Measurements from ENCODE around the gene GREM2. TPM values are rescaled to one million over a fixed set of nuclear protein-coding genes. Genes with fewer than 3 reads are reported as not detected.

GREM2 gene
- total RNA-seq, 2 donors from 2014 or later: 7.8 to 10.9 TPM

DNA sequence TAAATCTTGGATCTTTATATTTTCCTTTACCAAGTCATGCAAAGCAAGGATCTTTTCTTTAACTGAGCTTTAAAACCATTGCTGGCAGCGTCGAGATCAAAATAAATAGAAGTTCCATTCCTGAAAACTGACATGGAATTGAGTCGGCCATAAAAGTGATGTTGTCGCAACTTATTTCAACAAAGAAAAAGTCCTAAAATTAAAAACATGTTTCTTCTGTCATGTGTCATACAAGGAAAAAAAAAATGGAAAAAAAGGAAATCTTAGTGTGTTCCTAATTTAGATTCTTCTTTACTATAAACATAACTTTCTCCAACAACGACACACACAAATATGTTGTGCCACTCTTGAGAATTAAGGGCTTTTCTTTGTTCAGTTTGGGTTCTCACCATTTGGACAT lies 34.9 kb downstream of the GREM2 start:
- Histone ChIP-seq H3K36me3 (ENCODE audit: control insufficient read depth, insufficient read depth, low read length) (peaks cover 40% of the 10 kb centered on the region), H3K9me3 (ENCODE audit: control insufficient read depth, low read length) (no peaks in the 10 kb centered on the region), H3K4me1 (ENCODE audit: control insufficient read depth, insufficient read depth, low read length) (peaks cover 7% of the 10 kb centered on the region), H3K27me3 (ENCODE audit: control insufficient read depth, insufficient read depth, low read length, poor library complexity, severe bottlenecking) (no peaks in the 10 kb centered on the region), H3K27ac (ENCODE audit: low read depth, low read length) (no peak overlapping the region), H3K9ac (ENCODE audit: extremely low read depth, low read length, poor library complexity, severe bottlenecking) (no peak overlapping the region), H3K4me3 (ENCODE audit: low read length) (no peak overlapping the region)
- Mint-ChIP-seq H3K9me3 (no peaks in the 10 kb centered on the region), H3K27ac (no peak overlapping the region), H3K36me3 (ENCODE audit: low read depth) (peaks cover 11% of the 10 kb centered on the region), H3K4me3 (no peak overlapping the region), H3K27me3 (ENCODE audit: insufficient read depth) (no peaks in the 10 kb centered on the region), H3K4me1 (peaks cover 19% of the 10 kb centered on the region)
- TF ChIP-seq CTCF (conservative IDR thresholded peaks at IDR 0.05): no peak
- 98 to 100% methylated on average over 1 to 5 of the region's 5 CpGs for WGBS, 2 experiments (ENCODE audit: insufficient coverage in 1 of 2, insufficient read length in 1 of 2)
- no peak for DNase-seq

GRCh38 chr1:240575981-240576662 lies 35.8 kb downstream of the GREM2 start:
- H3K4me3 ChIP-seq (ENCODE audit: low read length): no peak overlapping the region
- no peak for TF ChIP-seq CTCF (conservative IDR thresholded peaks at IDR 0.05)

DNA sequence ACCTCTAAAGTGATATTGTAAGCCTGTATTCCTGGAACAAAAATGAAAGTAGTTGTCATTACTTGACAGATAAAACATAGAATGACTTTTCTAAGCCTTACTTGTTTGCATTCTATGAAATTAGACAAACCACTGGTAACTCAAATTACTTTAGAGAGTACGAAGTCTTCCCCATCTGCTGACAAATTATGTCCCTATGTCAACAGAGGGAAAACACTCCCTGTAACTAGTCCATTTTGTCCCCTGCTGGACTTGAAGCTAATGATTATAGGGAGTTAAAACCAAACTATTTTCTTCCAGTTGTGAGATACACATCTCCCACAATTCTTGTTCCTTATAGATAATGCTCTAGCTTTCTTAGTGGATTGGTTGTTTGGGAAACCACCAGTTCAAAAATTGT lies 39.6 kb downstream of the GREM2 start:
- H3K9me3 ChIP-seq (ENCODE audit: control insufficient read depth, low read length): no peaks in the 10 kb centered on the region
- Mint-ChIP-seq H3K9me3 (no peaks in the 10 kb centered on the region), H3K36me3 (ENCODE audit: low read depth) (peaks cover 13% of the 10 kb centered on the region), H3K4me3 (no peak overlapping the region), H3K27ac (no peak overlapping the region), H3K4me1 (peaks cover 19% of the 10 kb centered on the region), H3K27me3 (ENCODE audit: insufficient read depth) (no peaks in the 10 kb centered on the region)
- no peak overlapping the region for H3K27ac ChIP-seq (ENCODE audit: low read depth, low read length)
- H3K9ac ChIP-seq (ENCODE audit: extremely low read depth, low read length, poor library complexity, severe bottlenecking): no peak overlapping the region
- H3K4me1 ChIP-seq (ENCODE audit: control insufficient read depth, insufficient read depth, low read length): peaks cover 7% of the 10 kb centered on the region
- no peak for DNase-seq
- no peak overlapping the region for H3K4me3 ChIP-seq (ENCODE audit: low read length)
- 95 to 100% methylated on average over 1 of the region's 1 CpG for WGBS, 2 experiments (ENCODE audit: insufficient coverage in 1 of 2, insufficient read length in 1 of 2)
- H3K27me3 ChIP-seq (ENCODE audit: control insufficient read depth, insufficient read depth, low read length, poor library complexity, severe bottlenecking): no peaks in the 10 kb centered on the region
- TF ChIP-seq CTCF (conservative IDR thresholded peaks at IDR 0.05): no peak
- peaks cover 35% of the 10 kb centered on the region for H3K36me3 ChIP-seq (ENCODE audit: control insufficient read depth, insufficient read depth, low read length)

More at GRCh38 chr1:240575981-240576662, 35.8 kb downstream of the GREM2 start:
- peaks cover 7% of the 10 kb centered on the region for H3K4me1 ChIP-seq (ENCODE audit: control insufficient read depth, insufficient read depth, low read length)
- WGBS, 2 experiments (ENCODE audit: insufficient coverage in 1 of 2, insufficient read length in 1 of 2): 90 to 100% methylated on average over 1 to 8 of the region's 9 CpGs
- H3K27ac ChIP-seq (ENCODE audit: low read depth, low read length): no peak overlapping the region
- DNase-seq: no peak
- no peak overlapping the region for H3K9ac ChIP-seq (ENCODE audit: extremely low read depth, low read length, poor library complexity, severe bottlenecking)
- no peak overlapping the region for H3K4me3 Mint-ChIP-seq
- peaks cover 46% of the 10 kb centered on the region for H3K36me3 ChIP-seq (ENCODE audit: control insufficient read depth, insufficient read depth, low read length)
- no peaks in the 10 kb centered on the region for H3K9me3 ChIP-seq (ENCODE audit: control insufficient read depth, low read length)
- peak overlapping the region; percentile 89 for H3K27ac Mint-ChIP-seq
- no peaks in the 10 kb centered on the region for H3K27me3 Mint-ChIP-seq (ENCODE audit: insufficient read depth)
- H3K27me3 ChIP-seq (ENCODE audit: control insufficient read depth, insufficient read depth, low read length, poor library complexity, severe bottlenecking): no peaks in the 10 kb centered on the region
- H3K36me3 Mint-ChIP-seq (ENCODE audit: low read depth): peaks cover 11% of the 10 kb centered on the region
- peaks cover 19% of the 10 kb centered on the region for H3K4me1 Mint-ChIP-seq
- H3K9me3 Mint-ChIP-seq: no peaks in the 10 kb centered on the region
